Hepatocyte (in vitro differentiated cells): ENCODE data around the gene ARAP3. TPM values are rescaled to one million over a fixed set of nuclear protein-coding genes. Genes with fewer than 3 reads are reported as not detected.
A peak's percentile ranks its signal among the peaks of the same experiment; 100 is the strongest.

ENCODE experiments used
- DNase-seq: peaks from one replicate; pipeline ENCODE4 v3.0.0-alpha.2; 2016; ENCODE audit warnings: low spot score
- H2AFZ ChIP-seq: fragments of 200-600 bp; sonication (generic); 2 replicates; pipeline ENCODE4 v1.6.0; 2016; ENCODE audit warnings: antibody characterized with exemption, mild to moderate bottlenecking
- H3K27ac ChIP-seq: fragments of 200-600 bp; sonication (generic); 2 replicates; pipeline ENCODE4 v1.5.1; 2016; ENCODE audit warnings: mild to moderate bottlenecking
- H3K27me3 ChIP-seq: fragments of 200-600 bp; sonication (generic); 2 replicates; pipeline ENCODE4 v1.6.1; 2016
- H3K36me3 ChIP-seq: fragments of 200-600 bp; sonication (generic); replicated peaks from 2 replicates; pipeline ENCODE4 v1.5.1; 2016; ENCODE audit warnings: low read depth; ENCODE audit not compliant: insufficient read depth
- H3K4me1 ChIP-seq: fragments of 200-600 bp; sonication (generic); 2 replicates; pipeline ENCODE4 v1.5.1; 2016; ENCODE audit warnings: mild to moderate bottlenecking, moderate library complexity; ENCODE audit not compliant: insufficient read depth
- H3K4me2 ChIP-seq: fragments of 200-600 bp; sonication (generic); 2 replicates; pipeline ENCODE4 v1.6.0; 2016
- H3K4me3 ChIP-seq: fragments of 200-600 bp; sonication (generic); 2 replicates; pipeline ENCODE4 v1.5.1; 2016; ENCODE audit warnings: mild to moderate bottlenecking
- H3K79me2 ChIP-seq: fragments of 200-600 bp; sonication (generic); 2 replicates; pipeline ENCODE4 v1.6.0; 2017; ENCODE audit warnings: mild to moderate bottlenecking
- H3K9me2 ChIP-seq: fragments of 200-600 bp; sonication (generic); replicated peaks from 2 replicates; pipeline ENCODE4 v1.6.0; 2017; ENCODE audit warnings: mild to moderate bottlenecking; ENCODE audit not compliant: insufficient read depth
- H3K9me3 ChIP-seq: fragments of 200-600 bp; sonication (generic); 2 replicates; pipeline ENCODE4 v1.5.1; 2016; ENCODE audit warnings: low read depth, mild to moderate bottlenecking
- H4K20me1 ChIP-seq: fragments of 200-600 bp; sonication (generic); 2 replicates; pipeline ENCODE4 v1.6.0; 2016; ENCODE audit warnings: mild to moderate bottlenecking; ENCODE audit not compliant: insufficient read depth, poor library complexity, severe bottlenecking
- CTCF ChIP-seq: fragments of 200-600 bp; sonication (generic); IDR thresholded peaks from 2 replicates; pipeline ENCODE4 v1.5.1; 2016; ENCODE audit warnings: antibody characterized with exemption, mild to moderate bottlenecking; ENCODE audit not compliant: poor library complexity
- EZH2 ChIP-seq: fragments of 200-600 bp; sonication (generic); IDR thresholded peaks from 2 replicates; pipeline ENCODE4 v1.6.1; 2016; ENCODE audit warnings: antibody characterized with exemption, mild to moderate bottlenecking, borderline replicate concordance
- EZH2phosphoT487 ChIP-seq: fragments of 200-600 bp; sonication (generic); IDR thresholded peaks from one replicate; pipeline ENCODE4 v1.6.1; 2018; ENCODE audit warnings: antibody characterized with exemption, mild to moderate bottlenecking, low read depth, moderate library complexity; ENCODE audit not compliant: unreplicated experiment, severe bottlenecking
- WGBS: methylation state at CpG from one replicate; pipeline ENCODE4 v1.1.6; 2016; ENCODE audit warnings: low lambda C conversion rate; ENCODE audit errors: missing lambda C conversion rate; 5-methylcytosine and 5-hydroxymethylcytosine counted together
- polyA plus RNA-seq: library from polyadenylated mRNA; unstranded; fragments of >200 nt; fragmentation: Nextera tagmentation; extraction: Ambion mirVana; gene quantifications from 2 replicates; pipeline ENCODE4 v1.2.1, GENCODE V29; 2016
- total RNA-seq: library from RNA; depleted of rRNA; stranded (reverse); fragments of >200 nt; gene quantifications from 2 replicates; pipeline ENCODE4 v1.2.3, GENCODE V29; 2014

The ARAP3 gene
- total and polyA plus RNA-seq, 2 experiments from 2014 or later, result 5.1 to 8.6 TPM

DNA sequence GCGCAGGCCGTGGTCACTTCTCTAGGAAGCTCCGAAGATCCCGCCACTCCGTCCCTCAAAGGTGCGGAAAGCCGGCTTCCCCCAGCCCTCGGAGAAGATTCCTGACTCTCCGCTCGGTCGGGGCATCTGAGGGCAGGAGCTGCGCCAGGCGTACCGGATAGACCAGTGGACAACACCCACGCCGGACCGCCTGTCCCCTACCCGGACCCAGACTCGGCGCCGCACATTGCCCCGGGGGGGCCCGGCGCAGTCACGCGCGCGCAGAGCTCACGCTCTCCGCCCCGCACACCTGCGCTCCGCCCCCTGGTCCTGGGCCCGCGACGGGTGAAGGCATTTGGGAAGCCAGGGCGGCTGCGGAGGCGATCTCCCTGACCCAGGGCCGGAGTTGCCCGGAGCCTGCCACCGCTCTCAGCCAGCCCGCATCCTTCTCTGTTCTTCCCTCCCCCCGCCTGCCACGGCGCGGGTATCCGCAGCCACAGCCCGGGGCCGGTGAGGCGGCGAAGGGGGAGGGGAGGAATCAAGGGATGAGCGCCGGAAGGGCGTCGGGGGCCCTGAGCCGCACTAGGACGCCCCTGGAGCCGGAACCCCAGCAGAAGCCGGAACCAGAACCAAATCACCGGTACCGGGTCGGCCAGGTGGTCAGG, 44.8 kb downstream of the ARAP3 start:
- Histone ChIP-seq H3K4me2 (peak overlapping the region; percentile 99), H3K4me1 (peaks cover 19% of the 10 kb centered on the region), H3K9me2 (no peaks in the 10 kb centered on the region), H4K20me1 (peaks cover 10% of the 10 kb centered on the region), H2AFZ (peak overlapping the region; percentile 94), H3K36me3 (no peaks in the 10 kb centered on the region), H3K9me3 (no peaks in the 10 kb centered on the region), H3K27ac (peak overlapping the region; percentile 78), H3K4me3 (peak overlapping the region; percentile 54), H3K79me2 (peaks cover 43% of the 10 kb centered on the region), H3K27me3 (no peaks in the 10 kb centered on the region)
- WGBS, result 2% methylated on average over 52 of the region's 63 CpGs
- TF ChIP-seq EZH2phosphoT487, result no peak
- no peak for TF ChIP-seq CTCF
- no peak for TF ChIP-seq EZH2
- no peak for DNase-seq

DNA sequence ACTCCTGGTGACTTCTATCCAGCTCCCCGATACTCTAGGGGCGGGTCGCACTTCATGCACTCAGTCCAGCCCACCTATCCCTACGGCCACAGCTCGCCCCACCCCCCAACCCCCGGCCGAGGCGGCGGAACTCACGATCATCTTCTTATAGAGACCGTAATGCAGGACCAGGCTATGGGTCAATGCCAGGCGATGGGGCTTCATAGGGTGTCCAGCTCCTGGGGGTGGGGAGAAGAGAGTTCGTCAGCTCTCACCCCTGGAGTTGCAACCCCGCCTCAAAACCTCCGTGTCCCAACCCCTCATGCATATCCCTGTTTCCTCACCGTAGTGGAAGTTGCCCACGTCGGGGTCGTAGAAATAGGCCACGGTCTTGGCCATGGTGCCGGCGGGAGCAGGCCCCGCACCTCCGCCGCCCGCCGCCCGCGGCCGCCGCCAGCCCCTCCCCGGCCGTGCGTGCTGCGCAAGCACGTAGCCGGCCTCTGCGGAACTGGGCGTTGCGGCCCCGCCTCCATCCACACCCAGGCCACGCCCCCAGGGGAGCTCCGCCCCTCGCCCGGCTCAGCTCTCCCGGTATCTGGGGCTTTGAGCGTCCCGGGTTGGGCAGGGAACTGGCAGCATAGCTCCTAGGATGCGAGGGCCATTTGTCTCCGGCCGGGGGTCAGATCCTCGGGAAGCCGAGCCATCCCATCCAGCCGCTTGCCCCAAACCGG, 45.5 kb downstream of the ARAP3 start, which contains the start of the genes HDAC3 and RELL2:
TSS of gene HDAC3 (minus strand) at position 437 of the 710 bp plus-strand sequence. CDS start at position 378, 59 bp downstream.
TSS of gene RELL2 (plus strand) at position 585 of the 710 bp plus-strand sequence. CDS start 1,229 bp downstream, outside the sequence.
- Histone ChIP-seq H3K4me3 (peak within 1 kb of the TSS; percentile 70), H3K27me3 (no peaks in the 10 kb centered on the region), H4K20me1 (peaks cover 10% of the 10 kb centered on the region), H3K9me2 (no peaks in the 10 kb centered on the region), H3K9me3 (no peaks in the 10 kb centered on the region), H3K27ac (peak within 1 kb of the TSS; percentile 90), H3K79me2 (peaks cover 50% of the 10 kb centered on the region), H3K36me3 (no peaks in the 10 kb centered on the region), H2AFZ (peak within 1 kb of the TSS; percentile 97), H3K4me2 (peak within 1 kb of the TSS; percentile 99), H3K4me1 (peaks cover 19% of the 10 kb centered on the region)
- TF ChIP-seq EZH2 (no peak), CTCF (no peak), EZH2phosphoT487 (no peak)
- peak; percentile 97 for DNase-seq
- WGBS, result 2% methylated on average over 45 of the region's 55 CpGs

DNA sequence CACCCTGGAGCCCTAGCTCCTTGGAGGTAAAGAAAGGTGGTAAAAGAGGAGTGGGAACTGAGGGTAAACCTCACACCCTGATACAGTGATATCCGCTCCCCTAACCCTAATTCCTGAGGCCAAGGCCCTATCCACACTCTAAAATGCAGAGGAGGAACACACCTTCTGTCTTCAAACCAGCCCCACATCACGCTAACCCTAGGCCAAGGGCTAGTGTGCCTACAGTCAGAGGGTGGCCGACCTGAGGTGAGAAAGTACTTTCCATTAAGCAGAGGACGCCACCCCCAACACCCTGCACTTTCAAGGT, 46.0 kb downstream of the ARAP3 start:
- peak overlapping the region; percentile 99 for H3K4me2 ChIP-seq
- peaks cover 19% of the 10 kb centered on the region for H3K4me1 ChIP-seq
- H2AFZ ChIP-seq, result peak overlapping the region; percentile 97
- no peaks in the 10 kb centered on the region for H3K27me3 ChIP-seq
- peaks cover 55% of the 10 kb centered on the region for H3K79me2 ChIP-seq
- no peak for DNase-seq
- peak overlapping the region; percentile 70 for H3K4me3 ChIP-seq
- H3K27ac ChIP-seq, result peak overlapping the region; percentile 90
- H4K20me1 ChIP-seq, result peaks cover 10% of the 10 kb centered on the region
- 6% methylated on average over 3 of the region's 4 CpGs for WGBS
- no peaks in the 10 kb centered on the region for H3K9me2 ChIP-seq
- no peaks in the 10 kb centered on the region for H3K36me3 ChIP-seq
- no peak for TF ChIP-seq CTCF
- TF ChIP-seq EZH2phosphoT487, result no peak
- no peaks in the 10 kb centered on the region for H3K9me3 ChIP-seq
